RWPE2 (cell line): Measurements from ENCODE around the gene RHOXF1.
"Not testable (repeated sequence)": the region's sequence is repeated elsewhere in the genome, so short reads cannot be mapped to it uniquely, and the experiment has no call there.

Experiments
- ATAC-seq: fragments of 200-7000 bp; cut with Tn5 transposase; 3 replicates; pipeline ENCODE4 v1.9.1; 2021; ENCODE audit warnings: low read depth
- DNase-seq: peaks from one replicate; pipeline ENCODE4 v3.0.0-alpha.2; 2020; ENCODE audit warnings: low spot score
- H3K27ac ChIP-seq: fragments of 450-650 bp; 2 replicates; pipeline ENCODE4 v1.5.1; 2017; ENCODE audit warnings: mild to moderate bottlenecking; ENCODE audit not compliant: poor library complexity, severe bottlenecking
- H3K27me3 ChIP-seq: fragments of 250-450 bp; sonication (Bioruptor Pico); 2 replicates; pipeline ENCODE4 v1.5.1; 2021; ENCODE audit warnings: mild to moderate bottlenecking, moderate library complexity; ENCODE audit not compliant: insufficient read depth, poor library complexity, severe bottlenecking
- H3K36me3 ChIP-seq: fragments of 250-450 bp; sonication (Bioruptor Pico); 2 replicates; pipeline ENCODE4 v1.5.1; 2020; ENCODE audit warnings: low read depth, mild to moderate bottlenecking, moderate library complexity
- H3K4me1 ChIP-seq: fragments of 250-450 bp; sonication (Bioruptor Pico); 2 replicates; pipeline ENCODE4 v1.5.1; 2021; ENCODE audit warnings: mild to moderate bottlenecking, moderate library complexity; ENCODE audit not compliant: insufficient read depth, poor library complexity, severe bottlenecking
- H3K4me3 ChIP-seq: fragments of 250-450 bp; sonication (Bioruptor Pico); 2 replicates; pipeline ENCODE4 v1.5.1; 2021; ENCODE audit warnings: mild to moderate bottlenecking, moderate library complexity; ENCODE audit not compliant: severe bottlenecking
- H3K9me3 ChIP-seq: fragments of 250-450 bp; sonication (Bioruptor Pico); 2 replicates; pipeline ENCODE4 v1.5.1; 2021; ENCODE audit warnings: mild to moderate bottlenecking, moderate library complexity; ENCODE audit not compliant: severe bottlenecking
- CTCF ChIP-seq: fragments of 450-650 bp; IDR thresholded peaks from one replicate; pipeline ENCODE4 v1.5.1; 2017; ENCODE audit warnings: mild to moderate bottlenecking, moderate library complexity; ENCODE audit not compliant: poor library complexity, severe bottlenecking

The RHOXF1 gene

GRCh38 chrX:120136128-120136527 lies 20.4 kb upstream of the RHOXF1 start:
- Histone ChIP-seq H3K36me3 (no peaks in the 10 kb centered on the region), H3K27me3 (no peaks in the 10 kb centered on the region), H3K27ac (no peak overlapping the region), H3K9me3 (no peaks in the 10 kb centered on the region), H3K4me3 (no peak overlapping the region), H3K4me1 (no peaks in the 10 kb centered on the region)
- TF ChIP-seq CTCF, result no peak
- DNase-seq (no peak), ATAC-seq (no peak)

GRCh38 chrX:120128306-120128846 lies 12.7 kb upstream of the RHOXF1 start:
- H3K9me3 ChIP-seq, H3K4me1 ChIP-seq, H3K27me3 ChIP-seq, DNase-seq, H3K27ac ChIP-seq, H3K36me3 ChIP-seq, H3K4me3 ChIP-seq, ATAC-seq: not testable (repeated sequence)

GRCh38 chrX:120125444-120125843 lies 9.7 kb upstream of the RHOXF1 start:
- H3K4me1 ChIP-seq, result no peaks in the 10 kb centered on the region
- no peak for ATAC-seq
- H3K27ac ChIP-seq, result no peak overlapping the region
- H3K4me3 ChIP-seq, result no peak overlapping the region
- no peaks in the 10 kb centered on the region for H3K27me3 ChIP-seq
- no peaks in the 10 kb centered on the region for H3K36me3 ChIP-seq
- no peak for DNase-seq
- no peaks in the 10 kb centered on the region for H3K9me3 ChIP-seq
- TF ChIP-seq CTCF, result no peak

GRCh38 chrX:120120223-120120622 lies 4.5 kb upstream of the RHOXF1 start:
- no peak for DNase-seq
- no peaks in the 10 kb centered on the region for H3K4me1 ChIP-seq
- H3K27ac ChIP-seq, result no peak overlapping the region
- no peaks in the 10 kb centered on the region for H3K36me3 ChIP-seq
- H3K27me3 ChIP-seq, result no peaks in the 10 kb centered on the region
- H3K4me3 ChIP-seq, result no peak overlapping the region
- H3K9me3 ChIP-seq, result no peaks in the 10 kb centered on the region
- TF ChIP-seq CTCF, result no peak
- ATAC-seq, result no peak

GRCh38 chrX:120111611-120112010 lies 4.1 kb downstream of the RHOXF1 start:
- DNase-seq (no peak), ATAC-seq (no peak)
- H3K27me3 ChIP-seq, result no peaks in the 10 kb centered on the region
- no peaks in the 10 kb centered on the region for H3K9me3 ChIP-seq
- no peak overlapping the region for H3K27ac ChIP-seq
- no peaks in the 10 kb centered on the region for H3K36me3 ChIP-seq
- H3K4me3 ChIP-seq, result no peak overlapping the region
- TF ChIP-seq CTCF, result no peak
- H3K4me1 ChIP-seq, result no peaks in the 10 kb centered on the region
